Islet of Langerhans (tissue), 1 donor: Measurements from ENCODE around the gene TASP1.
"Not testable (repeated sequence)": the region's sequence is repeated elsewhere in the genome, so short reads cannot be mapped to it uniquely, and the experiment has no call there.

Experiments used
- FAIRE-seq: peaks from one replicate; lab custom pipeline; 2011; peaks lifted over from hg19 to GRCh38; lab: Jason Lieb, UNC

The TASP1 gene

DNA sequence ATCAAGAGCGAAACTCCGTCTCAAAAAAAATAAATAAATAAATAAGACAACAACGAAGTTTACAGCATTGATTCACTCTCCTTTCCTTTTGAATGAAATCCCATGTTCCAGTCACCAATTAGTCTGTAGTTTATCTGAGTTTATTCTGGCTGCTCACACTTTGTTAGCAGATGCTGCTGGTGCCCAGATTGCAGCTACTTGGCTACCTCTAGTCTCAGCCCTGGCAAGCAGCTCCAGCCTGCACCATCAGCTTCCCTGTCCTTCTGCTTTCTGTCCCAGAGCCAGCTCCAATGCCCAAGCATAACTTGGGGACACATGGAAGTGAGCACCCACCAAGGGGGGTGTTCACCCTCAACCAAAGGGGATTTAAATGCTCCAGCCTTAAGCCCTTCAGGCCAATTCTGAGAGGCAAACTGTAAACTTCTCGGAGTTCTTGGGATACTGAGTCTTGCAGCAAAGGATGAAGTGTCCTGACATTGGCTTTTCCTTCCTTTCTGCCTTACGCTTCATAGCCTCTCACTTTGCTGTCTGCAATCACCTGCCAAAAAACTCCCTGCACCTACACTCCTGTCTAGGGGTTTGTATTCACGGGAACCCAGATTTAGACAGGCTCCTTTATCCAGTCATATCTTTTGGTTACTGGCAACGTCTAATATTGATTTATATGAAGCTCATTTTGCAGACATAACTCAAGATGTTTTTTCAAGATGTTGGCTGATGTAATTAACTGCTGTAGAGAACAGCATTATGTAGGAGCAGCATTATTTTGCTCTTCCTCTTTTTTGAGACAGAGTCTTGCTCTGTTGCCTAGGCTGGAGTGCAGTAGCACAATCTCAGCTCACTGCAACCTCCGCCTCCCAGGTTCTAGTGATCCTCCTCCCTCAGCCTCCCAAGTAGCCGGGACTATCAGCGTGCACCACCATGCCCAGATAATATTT, 9.8 kb upstream of the TASP1 start:
- FAIRE-seq, result no peak

DNA sequence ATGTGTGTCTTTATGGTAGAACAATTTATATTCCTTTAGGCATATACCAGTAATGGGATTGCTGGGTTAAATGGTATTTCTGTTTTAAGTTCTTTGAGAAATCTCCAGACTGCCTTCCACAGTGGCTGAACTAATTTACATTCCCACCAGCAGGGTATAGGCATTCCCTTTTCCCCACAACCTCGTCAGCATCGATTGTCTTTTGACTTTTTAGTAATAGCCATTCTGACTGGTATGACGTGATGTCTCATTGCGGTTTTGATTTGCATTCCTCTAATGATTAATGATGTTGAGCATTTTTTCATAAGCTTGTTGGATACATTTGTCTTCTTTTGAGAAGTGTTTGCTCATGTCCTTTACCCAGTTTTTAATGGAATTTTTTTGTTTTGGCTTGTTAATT, 5.3 kb upstream of the TASP1 start:
- FAIRE-seq, result no peak

DNA sequence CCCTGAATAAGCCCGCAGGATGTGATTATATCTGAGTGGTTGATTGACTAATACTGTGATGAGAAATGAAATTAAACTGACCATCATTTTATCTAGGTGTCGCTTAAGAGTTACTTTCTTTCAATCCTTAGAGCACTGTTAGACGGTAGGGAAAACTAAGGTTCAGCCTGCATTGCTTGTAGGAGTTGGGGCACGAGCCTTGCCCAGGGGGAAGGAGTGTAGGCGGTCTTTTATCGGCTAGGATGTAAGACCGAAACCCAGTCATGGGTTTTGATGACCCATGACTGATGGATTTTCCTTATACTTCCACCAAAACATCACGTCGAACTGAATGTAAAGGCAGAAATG, 392 bp upstream of the TASP1 start:
- no peak for FAIRE-seq

DNA sequence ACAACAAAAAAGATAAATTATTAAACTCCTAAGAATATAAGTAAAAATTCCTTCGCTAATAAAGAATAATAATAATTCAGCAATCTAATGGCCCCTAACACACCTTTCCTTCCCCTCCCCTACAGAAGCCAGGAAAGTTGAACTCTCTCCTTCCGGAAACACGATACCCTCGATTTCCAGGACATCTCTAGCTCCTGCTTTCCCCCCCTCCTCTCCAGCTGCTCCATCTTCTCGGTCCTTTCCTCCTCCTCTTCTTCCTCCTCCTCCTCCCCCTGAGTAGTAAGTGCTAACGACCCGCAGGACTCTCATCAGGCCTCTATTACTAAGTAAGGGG, 603 bp downstream of the TASP1 start:
- FAIRE-seq, result no peak

DNA sequence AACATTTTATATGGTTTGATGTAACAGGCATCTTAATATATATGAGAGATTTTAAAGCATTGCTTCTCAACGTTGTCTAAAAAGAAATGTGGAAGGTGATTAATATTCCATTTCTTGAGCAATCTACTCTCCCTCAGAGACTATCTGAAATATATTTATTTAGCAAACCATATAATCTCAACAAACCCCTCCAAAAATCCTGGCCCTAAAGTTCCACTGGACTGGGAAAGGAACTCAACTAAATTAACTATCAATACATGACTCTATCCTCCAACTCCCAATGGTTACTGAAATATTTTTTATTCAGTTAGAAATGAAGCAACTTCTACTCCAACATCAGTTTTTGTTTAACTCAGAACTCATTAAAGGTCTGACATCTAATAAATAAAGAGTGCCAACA, 6.3 kb downstream of the TASP1 start:
- no peak for FAIRE-seq

DNA sequence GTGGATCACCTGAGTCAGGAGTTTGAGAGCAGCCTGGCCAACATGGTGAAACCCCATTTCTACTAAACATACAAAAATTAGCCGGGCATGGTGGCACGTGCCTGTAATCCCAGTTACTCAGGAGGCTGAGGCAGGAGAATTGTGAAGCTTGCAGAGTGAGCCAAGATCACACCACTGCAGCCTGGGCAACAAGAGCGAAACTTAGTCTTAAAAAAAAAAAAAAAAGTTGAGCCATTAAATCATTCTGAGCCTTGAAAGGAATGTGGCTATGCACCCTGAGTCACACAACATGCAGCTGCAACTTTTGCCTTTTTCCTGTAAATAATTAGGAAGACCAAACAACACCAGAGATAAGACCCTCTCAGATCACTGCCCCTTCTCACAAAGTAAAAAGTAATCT, 11.2 kb downstream of the TASP1 start:
- not testable (repeated sequence) for FAIRE-seq

DNA sequence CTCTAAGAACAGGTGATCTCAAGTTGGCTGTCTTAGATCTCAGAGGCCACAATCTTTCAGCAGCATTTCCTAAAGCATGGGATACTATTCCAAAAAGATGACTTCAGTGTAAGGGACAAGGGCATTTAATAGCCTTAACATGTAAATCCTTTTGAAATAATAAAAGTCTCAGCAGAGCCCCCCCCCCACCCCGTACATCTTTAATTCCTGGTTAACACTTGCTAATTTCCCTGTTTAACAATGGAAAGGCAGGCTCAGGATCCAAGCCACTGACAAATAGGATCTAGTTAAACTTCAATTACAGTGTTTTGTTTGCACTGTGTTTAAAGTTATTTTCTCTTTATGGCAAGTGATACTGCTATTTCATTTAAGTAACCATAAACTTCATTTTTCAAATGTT, 12.0 kb downstream of the TASP1 start:
- FAIRE-seq, result no peak

DNA sequence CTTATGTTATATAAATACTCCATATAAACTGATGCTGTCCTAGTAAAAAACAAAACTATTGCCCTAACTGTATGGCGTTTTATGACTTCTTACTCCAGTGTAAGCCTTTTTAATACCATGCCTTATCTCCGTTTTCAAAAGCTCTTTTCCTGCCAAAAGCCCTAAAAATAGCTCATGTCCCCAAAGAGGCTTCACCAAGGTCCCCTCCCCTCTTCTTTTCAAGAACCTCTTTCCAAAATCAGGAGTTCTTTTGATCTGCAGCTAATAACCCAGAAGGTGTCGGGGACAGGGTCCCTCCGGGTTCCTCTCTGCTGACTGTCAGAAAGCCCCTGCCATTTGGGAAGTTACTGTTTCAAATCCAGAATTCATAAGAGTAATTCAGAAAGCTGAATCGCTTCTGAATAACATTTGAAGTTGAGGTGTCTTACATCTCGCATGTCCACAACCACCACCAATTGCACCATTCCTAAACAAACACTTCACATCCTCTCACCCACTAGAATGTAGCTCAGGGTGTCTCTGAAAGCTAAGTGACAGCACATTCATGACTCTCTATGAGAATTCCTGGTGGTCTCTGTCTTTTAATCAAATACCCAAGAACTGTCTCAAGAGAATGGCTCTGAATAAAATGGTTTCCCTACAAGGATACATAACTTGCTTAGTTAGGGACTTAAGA, 13.3 kb downstream of the TASP1 start:
- no peak for FAIRE-seq

DNA sequence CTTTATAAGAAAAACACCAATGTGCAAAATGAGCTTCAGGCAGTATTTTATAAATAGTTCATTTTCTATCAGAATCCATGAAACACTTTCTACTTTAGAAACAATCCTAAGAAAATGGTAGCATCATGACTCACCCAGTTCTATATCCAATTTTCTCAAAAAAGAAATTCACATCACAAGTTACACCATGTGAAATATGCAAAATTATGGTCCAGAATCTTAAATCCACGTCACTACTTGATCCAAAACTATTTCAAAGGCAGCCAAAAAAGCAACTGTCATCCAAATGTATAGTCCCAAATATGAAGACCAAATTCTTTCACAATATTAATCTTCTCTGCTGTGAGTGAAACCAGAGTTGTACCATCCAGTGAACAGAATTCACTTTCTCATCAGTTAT, 19.3 kb downstream of the TASP1 start:
- not testable (repeated sequence) for FAIRE-seq

DNA sequence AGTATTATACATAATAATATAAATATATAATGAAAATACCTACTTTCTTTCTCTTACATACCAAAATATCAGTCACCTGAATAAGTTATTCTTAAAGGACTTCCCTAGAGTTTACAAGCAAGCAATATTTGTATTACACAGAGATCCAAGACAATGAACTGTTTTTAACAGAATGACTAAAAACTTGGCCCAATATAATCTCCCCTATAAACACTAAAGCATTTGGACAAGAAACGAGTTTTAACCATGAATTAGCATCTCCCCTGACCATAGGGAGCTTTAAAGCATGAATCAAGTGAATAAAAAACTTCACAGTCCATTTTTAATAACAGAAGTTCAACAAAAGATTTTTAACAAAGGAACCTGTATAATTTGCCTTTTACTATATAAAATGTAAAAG, 20.3 kb downstream of the TASP1 start:
- FAIRE-seq, result not testable (repeated sequence)

DNA sequence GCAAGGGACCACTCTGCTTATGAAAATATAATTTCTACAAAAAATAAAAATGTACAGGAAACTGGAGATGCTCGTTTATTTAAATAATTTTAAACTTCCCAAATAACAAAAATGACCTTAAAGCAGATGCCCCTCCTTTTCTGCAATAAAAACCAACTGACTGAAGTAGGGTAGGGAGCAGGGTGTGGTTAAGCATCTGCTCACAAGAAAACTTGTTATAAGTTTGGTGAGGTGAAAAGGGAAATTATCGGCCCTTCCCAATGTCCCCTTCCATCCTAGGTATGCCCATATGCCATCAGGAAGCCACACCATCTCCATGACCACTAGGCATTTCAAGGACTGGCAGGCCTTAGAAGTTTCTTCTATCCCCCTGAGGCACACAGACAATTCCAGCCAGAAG, 21.1 kb downstream of the TASP1 start:
- FAIRE-seq, result not testable (repeated sequence)

DNA sequence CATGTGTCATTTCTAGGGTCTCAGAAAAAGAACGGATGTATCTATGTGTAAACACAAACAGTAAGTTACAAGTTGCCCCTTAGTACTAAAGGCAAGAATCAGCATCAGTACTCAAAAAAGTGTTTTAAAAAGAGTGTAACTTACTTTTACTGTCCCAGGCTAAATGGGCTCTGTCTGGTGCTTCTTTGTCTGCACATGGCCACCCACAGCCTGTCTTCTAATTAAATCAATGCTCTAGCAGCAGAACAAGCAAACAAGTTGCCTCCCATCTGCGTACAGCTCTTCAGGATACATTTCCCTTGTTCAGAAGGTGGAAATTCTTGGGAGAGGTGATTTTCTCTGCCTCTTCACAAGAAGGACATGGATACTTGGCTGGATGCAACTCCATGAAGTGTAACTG, 22.0 kb downstream of the TASP1 start:
- FAIRE-seq, result not testable (repeated sequence)

DNA sequence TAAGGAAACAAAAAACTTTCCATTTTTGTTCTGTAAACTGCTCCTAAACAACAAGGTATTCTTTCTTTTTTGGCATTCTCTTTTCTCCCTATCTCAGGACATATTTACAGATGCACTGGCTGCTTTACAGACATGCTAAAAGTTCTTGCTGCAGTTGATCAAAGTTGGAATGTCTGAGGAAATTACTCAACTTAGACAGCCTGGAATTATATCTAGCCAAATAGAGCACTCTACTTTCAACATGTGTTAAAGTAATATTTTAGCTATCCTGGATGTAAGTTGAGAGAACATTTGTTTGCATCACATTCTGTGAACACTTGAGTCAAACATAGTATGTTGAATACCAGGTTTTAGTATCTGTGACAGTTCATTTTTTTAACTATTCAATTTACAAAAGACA, 24.8 kb downstream of the TASP1 start:
- FAIRE-seq, result no peak

DNA sequence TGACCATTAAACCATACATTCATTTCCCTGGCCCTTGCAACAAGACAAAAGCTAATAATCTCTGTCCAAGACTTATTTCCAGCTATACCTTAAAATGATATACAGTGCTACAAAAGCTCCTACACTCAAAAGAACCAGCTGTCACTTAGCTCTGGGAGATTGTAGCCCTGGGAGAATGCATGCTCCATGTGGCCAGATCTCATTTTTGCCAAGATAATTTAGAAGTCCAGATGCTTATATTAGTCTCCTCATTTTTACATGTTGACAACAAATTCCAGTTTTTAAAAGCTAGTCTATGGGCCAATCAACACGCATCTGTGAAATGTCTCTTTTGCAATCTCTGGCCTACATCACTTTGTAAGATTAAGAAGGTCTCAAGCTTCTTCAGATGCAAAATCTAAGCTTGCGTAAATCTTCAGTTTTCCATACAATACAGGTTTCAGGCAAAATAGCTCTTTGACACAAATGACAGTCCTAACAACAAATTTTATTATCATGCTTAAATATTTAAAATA, 27.1 kb downstream of the TASP1 start:
- no peak for FAIRE-seq

DNA sequence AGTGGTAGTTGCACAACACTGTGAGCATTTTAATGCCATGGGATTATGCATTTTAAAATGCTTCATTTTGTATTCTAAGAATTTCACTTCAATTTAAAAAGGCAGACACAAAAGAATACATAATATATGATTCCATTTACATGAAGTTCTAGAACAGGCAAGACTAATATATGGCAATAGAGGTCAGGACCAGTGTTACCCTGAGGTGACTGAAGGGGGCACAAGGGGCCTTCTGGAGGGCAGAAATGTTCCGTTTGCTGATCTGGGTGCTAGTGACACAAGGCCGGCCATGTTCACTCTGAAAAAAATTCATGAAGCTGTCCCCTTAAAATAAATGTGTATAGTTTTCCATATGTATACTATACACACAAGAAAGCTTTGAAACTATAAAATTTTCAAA, 28.5 kb downstream of the TASP1 start:
- no peak for FAIRE-seq

DNA sequence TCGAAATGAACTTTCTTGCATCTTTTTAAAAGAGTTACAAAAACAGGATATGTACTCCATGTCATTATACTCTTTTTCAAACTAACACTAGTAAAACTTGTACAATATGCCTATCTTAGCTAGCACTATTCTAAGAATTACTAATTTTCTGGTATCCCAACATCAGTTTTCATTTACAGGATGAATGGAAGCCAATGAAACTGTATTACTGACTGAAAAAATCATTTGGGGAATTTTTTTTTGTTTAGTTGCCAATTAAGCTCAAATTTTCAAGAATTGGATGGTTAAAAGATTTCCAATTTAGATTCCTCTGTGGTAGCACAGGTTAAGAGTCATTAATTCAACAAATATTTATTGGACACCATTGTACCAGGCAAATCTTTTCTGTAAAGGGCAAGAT, 30.7 kb downstream of the TASP1 start:
- no peak for FAIRE-seq

DNA sequence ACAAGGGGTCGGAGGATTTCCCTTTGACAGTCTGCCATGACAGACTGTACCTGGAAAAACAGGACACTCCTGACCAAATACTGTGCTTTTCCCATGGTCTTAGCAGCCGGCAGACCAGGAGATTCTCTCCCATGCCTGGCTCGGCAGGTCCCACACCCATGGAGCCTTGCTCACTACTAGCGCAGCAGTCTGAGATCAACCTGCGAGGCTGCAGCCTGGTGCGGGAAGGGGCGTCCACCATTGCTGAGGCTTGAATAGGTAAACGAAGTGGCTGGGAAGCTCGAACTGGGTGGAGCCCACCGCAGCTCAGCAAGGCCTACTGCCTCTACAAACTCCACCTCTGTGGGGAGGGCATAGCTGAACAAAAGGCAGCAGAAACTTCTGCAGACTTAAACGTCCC, 45.3 kb downstream of the TASP1 start:
- FAIRE-seq, result not testable (repeated sequence)

DNA sequence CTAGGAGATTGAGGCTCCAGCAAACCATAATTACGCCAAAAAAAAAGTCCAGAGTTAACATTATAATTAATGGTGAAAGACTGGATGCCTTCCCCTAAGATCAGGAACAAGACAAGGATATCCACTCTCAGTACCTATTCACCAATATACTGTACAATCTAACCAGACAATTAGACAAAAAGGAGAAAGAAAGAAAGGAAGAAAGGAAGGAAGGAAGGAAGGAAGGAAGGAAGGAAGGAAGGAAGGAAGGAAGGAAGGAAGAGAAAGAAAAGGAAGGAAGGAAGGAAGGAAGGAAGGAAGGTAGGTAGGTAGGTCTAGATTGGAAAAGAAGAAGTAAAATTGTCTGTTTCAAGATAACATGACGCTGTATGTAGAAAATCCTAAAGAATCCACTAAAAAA, 50.7 kb downstream of the TASP1 start:
- no peak for FAIRE-seq

DNA sequence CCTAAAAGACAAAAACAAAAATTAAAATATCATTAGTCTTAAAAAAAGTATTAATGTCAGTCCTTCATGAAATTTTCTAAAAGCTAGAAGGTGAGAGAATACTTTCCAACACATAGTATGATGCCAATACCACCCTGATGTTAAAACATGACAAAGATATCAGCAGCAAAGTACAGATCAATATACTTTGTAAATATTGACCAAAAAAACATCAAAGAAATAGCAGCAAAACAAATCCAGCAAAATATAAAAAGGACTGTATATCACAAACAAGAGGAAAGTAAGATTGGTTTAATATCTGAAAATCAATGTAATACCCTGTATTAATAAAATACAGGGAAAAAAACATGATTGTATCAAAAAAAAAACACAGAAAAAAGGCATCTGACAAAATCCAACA, 51.4 kb downstream of the TASP1 start:
- no peak for FAIRE-seq

DNA sequence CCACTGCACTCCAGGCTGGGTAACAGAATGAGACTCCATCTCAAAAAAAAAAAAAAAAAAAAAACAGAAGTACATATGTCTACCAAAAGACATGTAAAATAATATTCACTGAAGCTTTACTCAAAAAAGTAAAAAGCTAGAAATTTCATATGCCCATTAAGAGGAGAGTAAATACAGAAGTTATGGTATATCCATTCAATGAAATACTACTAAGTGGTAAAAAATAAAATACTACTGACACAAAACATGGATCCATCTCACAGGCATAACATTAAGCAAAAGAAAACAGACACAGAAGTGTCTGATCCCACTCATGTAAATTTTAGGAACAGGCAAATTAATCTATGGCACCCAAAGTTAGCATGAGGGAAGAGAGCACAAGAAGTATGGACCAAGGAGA, 52.6 kb downstream of the TASP1 start:
- FAIRE-seq, result no peak

DNA sequence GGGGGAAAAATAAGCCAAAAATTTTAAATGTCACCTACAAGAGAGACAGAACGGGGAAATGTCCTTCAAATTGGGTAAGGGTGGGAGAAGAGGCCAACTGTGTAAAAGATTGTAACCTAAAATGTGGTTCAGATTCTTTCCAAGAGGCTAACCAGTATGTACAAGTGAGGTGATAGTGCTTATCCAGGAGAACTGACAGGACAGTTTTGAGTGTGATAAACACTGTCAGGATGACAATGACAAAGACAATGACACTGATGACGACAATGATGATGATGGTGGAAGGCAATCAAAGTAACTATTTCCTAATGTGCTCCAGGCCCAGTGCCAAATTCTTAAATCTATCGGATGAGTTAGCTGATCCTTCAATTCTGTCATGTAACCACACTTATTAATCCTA, 57.3 kb downstream of the TASP1 start:
- FAIRE-seq, result no peak

DNA sequence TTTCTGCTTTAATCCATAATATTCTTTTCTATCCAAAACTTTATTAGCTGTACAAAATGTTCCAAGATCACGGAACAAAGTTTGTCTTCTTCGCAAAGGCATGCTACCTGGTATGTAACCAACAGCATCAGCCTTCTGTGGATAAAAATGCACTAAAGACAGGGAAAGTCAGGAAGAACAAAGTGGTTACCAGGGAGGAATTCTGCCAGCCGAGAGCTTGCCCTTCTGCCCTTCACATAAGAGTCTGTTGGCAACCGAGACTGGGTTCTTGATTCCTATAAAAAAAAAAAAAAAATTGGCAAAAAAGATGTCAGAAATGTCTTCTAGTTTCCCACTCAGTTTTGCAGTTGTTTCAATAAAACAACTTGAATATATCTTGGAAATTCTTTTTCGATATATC, 58.0 kb downstream of the TASP1 start:
- no peak for FAIRE-seq

DNA sequence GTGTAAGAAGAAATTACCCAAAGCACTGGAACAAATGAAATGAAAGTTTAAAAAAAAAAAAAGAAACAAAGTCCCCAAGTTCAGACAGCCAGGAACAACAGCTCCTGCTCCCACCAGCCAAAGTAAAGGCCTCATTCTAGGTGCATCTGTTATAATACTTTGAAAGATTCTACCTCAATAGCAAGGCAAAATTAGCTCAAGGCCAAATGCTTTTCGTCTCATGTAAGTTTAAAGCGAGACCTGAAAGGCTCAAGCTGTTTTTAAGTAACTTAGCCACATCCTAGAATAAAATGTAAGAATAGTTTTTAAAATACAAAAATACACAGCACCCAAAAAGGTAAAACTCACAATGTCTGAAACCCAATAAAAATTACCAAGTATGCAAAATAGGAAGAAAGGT, 64.7 kb downstream of the TASP1 start:
- FAIRE-seq, result no peak

DNA sequence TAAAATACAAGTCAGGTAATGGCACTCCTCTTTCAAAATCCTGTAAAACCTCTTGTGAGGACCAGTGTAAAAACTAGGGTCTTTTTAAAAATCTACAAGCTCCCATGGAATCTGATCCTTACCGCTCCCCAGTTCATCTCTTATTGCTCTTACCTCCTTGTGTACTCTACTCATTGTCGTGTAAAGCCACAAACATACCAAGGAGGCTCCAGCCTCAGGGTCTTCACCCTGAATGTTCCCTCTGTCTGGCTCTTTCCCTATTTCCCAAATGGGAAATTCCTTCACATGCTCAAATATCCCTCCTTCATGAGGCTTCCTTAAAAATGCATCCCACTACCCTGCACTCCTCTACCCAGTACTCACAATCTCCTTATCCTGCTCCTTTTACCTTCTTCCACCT, 67.1 kb downstream of the TASP1 start:
- no peak for FAIRE-seq
